Measurements from ENCODE around the gene PRXL2C.

Gene PRXL2C

GRCh38 chr9:96609732-96610131, 45.4 kb downstream of the PRXL2C start:
- no peak for DNase-seq

- no peak for DNase-seq
Measured at GRCh38 chr9:96607971-96608370, 47.1 kb downstream of the PRXL2C start.

- DNase-seq, result no peak
Measured at GRCh38 chr9:96605328-96605727, 49.8 kb downstream of the PRXL2C start.

- no peak for DNase-seq
Measured at GRCh38 chr9:96604004-96604319, 51.2 kb downstream of the PRXL2C start.

GRCh38 chr9:96603305-96604003, 51.7 kb downstream of the PRXL2C start:
- no peak for DNase-seq

GRCh38 chr9:96599298-96599697, 55.8 kb downstream of the PRXL2C start:
- DNase-seq, result no peak

- no peak for DNase-seq
Measured at GRCh38 chr9:96596601-96597111, 58.5 kb downstream of the PRXL2C start.
